H9 (cell line): ENCODE results near the gene CXCL1. TPM values are rescaled to one million over a fixed set of nuclear protein-coding genes. Genes with fewer than 3 reads are reported as not detected.

ENCODE experiments used
- DNase-seq: peaks from one replicate; pipeline ENCODE4 v3.0.0-alpha.2; 2017
- H2AFZ ChIP-seq: one replicate; pipeline ENCODE4 v1.6.1; 2013; ENCODE audit warnings: mild to moderate bottlenecking, low read length, control low read depth, moderate library complexity
- H2AK5ac ChIP-seq: 2 replicates; pipeline ENCODE4 v1.6.1; 2013; ENCODE audit warnings: low read length, control low read depth, mixed read lengths; ENCODE audit not compliant: insufficient read length
- H2BK120ac ChIP-seq: one replicate; pipeline ENCODE4 v1.6.1; 2013; ENCODE audit warnings: low read depth, mild to moderate bottlenecking, low read length, control low read depth, inconsistent platforms; ENCODE audit not compliant: poor library complexity, severe bottlenecking
- H2BK12ac ChIP-seq: 2 replicates; pipeline ENCODE4 v1.6.1; 2013; ENCODE audit warnings: low read length, control low read depth, mixed read lengths, low read depth; ENCODE audit not compliant: insufficient read length
- H2BK15ac ChIP-seq: 2 replicates; pipeline ENCODE4 v1.6.1; 2013; ENCODE audit warnings: low read depth, low read length, control low read depth
- H2BK20ac ChIP-seq: one replicate; pipeline ENCODE4 v1.6.1; 2013; ENCODE audit warnings: low read depth, mild to moderate bottlenecking, low read length, control low read depth, inconsistent platforms; ENCODE audit not compliant: poor library complexity, severe bottlenecking
- H2BK5ac ChIP-seq: 2 replicates; pipeline ENCODE4 v1.6.1; 2013; ENCODE audit warnings: low read length, control low read depth, mixed read lengths; ENCODE audit not compliant: insufficient read length
- H3K14ac ChIP-seq: 2 replicates; pipeline ENCODE4 v1.6.1; 2013; ENCODE audit warnings: low read length, control low read depth; ENCODE audit not compliant: insufficient read depth
- H3K18ac ChIP-seq: 2 replicates; pipeline ENCODE4 v1.6.1; 2013; ENCODE audit warnings: low read depth, mild to moderate bottlenecking, mixed read lengths, low read length, control low read depth; ENCODE audit not compliant: insufficient read length
- H3K23ac ChIP-seq: 2 replicates; pipeline ENCODE4 v1.6.1; 2013; ENCODE audit warnings: low read length, control low read depth, mixed read lengths, low read depth; ENCODE audit not compliant: insufficient read length
- H3K23me2 ChIP-seq: 2 replicates; pipeline ENCODE4 v1.6.1; 2013; ENCODE audit warnings: low read depth, mild to moderate bottlenecking, mixed read lengths, low read length, control low read depth; ENCODE audit not compliant: insufficient read length, poor library complexity, severe bottlenecking
- H3K27ac ChIP-seq: 2 replicates; pipeline ENCODE4 v1.5.1; 2013; ENCODE audit warnings: low read length, control low read depth, mixed read lengths, low read depth; ENCODE audit not compliant: insufficient read length
- H3K27me3 ChIP-seq: 2 replicates; pipeline ENCODE4 v1.6.1; 2013; ENCODE audit warnings: low read length, control low read depth, inconsistent platforms; ENCODE audit not compliant: insufficient read depth
- H3K4ac ChIP-seq: 2 replicates; pipeline ENCODE4 v1.6.1; 2013; ENCODE audit warnings: low read depth, mild to moderate bottlenecking, control low read depth, inconsistent platforms, low read length, moderate library complexity
- H3K4me1 ChIP-seq: 2 replicates; pipeline ENCODE4 v1.6.1; 2013; ENCODE audit warnings: low read length, control low read depth, inconsistent platforms; ENCODE audit not compliant: insufficient read depth
- H3K4me2 ChIP-seq: 2 replicates; pipeline ENCODE4 v1.6.1; 2013; ENCODE audit warnings: low read length, control low read depth, mixed read lengths; ENCODE audit not compliant: insufficient read length, insufficient read depth
- H3K56ac ChIP-seq: 2 replicates; pipeline ENCODE4 v1.6.1; 2013; ENCODE audit warnings: low read depth, mild to moderate bottlenecking, mixed read lengths, low read length, control low read depth; ENCODE audit not compliant: insufficient read length
- H3K79me1 ChIP-seq: 2 replicates; pipeline ENCODE4 v1.6.1; 2013; ENCODE audit warnings: low read depth, mild to moderate bottlenecking, moderate library complexity, low read length, control low read depth, inconsistent platforms; ENCODE audit not compliant: insufficient read depth, poor library complexity, severe bottlenecking
- H3K79me2 ChIP-seq: 2 replicates; pipeline ENCODE4 v1.6.1; 2013; ENCODE audit warnings: low read length, control low read depth, inconsistent platforms; ENCODE audit not compliant: insufficient read depth
- H3K9ac ChIP-seq: 2 replicates; pipeline ENCODE4 v1.6.1; 2013; ENCODE audit warnings: low read length, control low read depth, mixed read lengths; ENCODE audit not compliant: insufficient read length; ENCODE audit errors: extremely low read depth
- H3K9me3 ChIP-seq: one replicate; pipeline ENCODE4 v1.6.1; 2013; ENCODE audit warnings: low read depth, low read length, inconsistent platforms; ENCODE audit not compliant: control insufficient read depth
- H3T11ph ChIP-seq: one replicate; pipeline ENCODE4 v1.6.1; 2013; ENCODE audit warnings: mild to moderate bottlenecking, low read length, control low read depth, inconsistent platforms
- H4K20me1 ChIP-seq: one replicate; pipeline ENCODE4 v1.6.1; 2013; ENCODE audit not compliant: control insufficient read depth, insufficient read length, insufficient read depth
- H4K5ac ChIP-seq: 2 replicates; pipeline ENCODE4 v1.6.1; 2013; ENCODE audit warnings: low read depth, mild to moderate bottlenecking, mixed read lengths, low read length, control low read depth; ENCODE audit not compliant: insufficient read length
- H4K8ac ChIP-seq: replicated peaks from 2 replicates; pipeline ENCODE4 v1.6.1; 2013; ENCODE audit warnings: low read length, control low read depth, mixed read lengths, low read depth; ENCODE audit not compliant: insufficient read length
- H4K91ac ChIP-seq: 2 replicates; pipeline ENCODE4 v1.6.1; 2013; ENCODE audit warnings: low read depth, mild to moderate bottlenecking, moderate library complexity, mixed read lengths, low read length, control low read depth; ENCODE audit not compliant: insufficient read length
- H3K27ac Mint-ChIP-seq, 3 experiments: 2 replicates in 2 of 3; 3 replicates in 1 of 3; pipeline ENCODE4 v1.8.0; 2020 to 2021; ENCODE audit warnings: mixed read lengths in 3 of 3, mild to moderate bottlenecking in 1 of 3, moderate library complexity in 1 of 3
- H3K27me3 Mint-ChIP-seq: 2 replicates; pipeline ENCODE4 v1.8.0; 2021; ENCODE audit warnings: low read depth, mild to moderate bottlenecking, moderate library complexity, mixed read lengths
- H3K36me3 Mint-ChIP-seq, 3 experiments: 2 replicates in 2 of 3; 3 replicates in 1 of 3; pipeline ENCODE4 v1.8.0; 2020 to 2021; ENCODE audit warnings: low read depth in 3 of 3, mixed read lengths in 3 of 3; ENCODE audit not compliant: insufficient read depth in 1 of 3
- H3K4me1 Mint-ChIP-seq, 2 experiments: 2 replicates each; pipeline ENCODE4 v1.8.0; 2020; ENCODE audit warnings: mixed read lengths in 2 of 2
- H3K4me3 Mint-ChIP-seq, 2 experiments: 2 replicates in 1 of 2; 3 replicates in 1 of 2; pipeline ENCODE4 v1.8.0; 2020 to 2021; ENCODE audit warnings: mild to moderate bottlenecking in 2 of 2, mixed read lengths in 2 of 2, moderate library complexity in 1 of 2
- H3K9me3 Mint-ChIP-seq, 2 experiments: 2 replicates in 1 of 2; 3 replicates in 1 of 2; pipeline ENCODE4 v1.8.0; 2020; ENCODE audit warnings: mild to moderate bottlenecking in 2 of 2, mixed read lengths in 2 of 2, moderate library complexity in 1 of 2
- WGBS: extraction: QIAGEN DNeasy Blood & Tissue Kit; methylation state at CpG from one replicate; pipeline ENCODE4 v1.1.7; 2013; ENCODE audit warnings: missing lambda C conversion rate, low lambda C conversion rate, mixed read lengths; ENCODE audit not compliant: insufficient read length; ENCODE audit errors: extremely low coverage; 5-methylcytosine and 5-hydroxymethylcytosine counted together
- total RNA-seq: library from RNA; stranded (reverse); gene quantifications from 2 replicates; pipeline ENCODE4 v1.2.1, GENCODE V29; 2021
- TF ChIP-seq, protein P1 (sequence below): fragments of 200-600 bp; sonication (generic); conservative IDR thresholded peaks from 3 replicates; pipeline ENCODE4 v1.8.0; 2021; ENCODE audit warnings: antibody characterized with exemption, mild to moderate bottlenecking

Gene CXCL1
- total RNA-seq, 1 experiment from 2014 or later = 0.20 TPM

DNA sequence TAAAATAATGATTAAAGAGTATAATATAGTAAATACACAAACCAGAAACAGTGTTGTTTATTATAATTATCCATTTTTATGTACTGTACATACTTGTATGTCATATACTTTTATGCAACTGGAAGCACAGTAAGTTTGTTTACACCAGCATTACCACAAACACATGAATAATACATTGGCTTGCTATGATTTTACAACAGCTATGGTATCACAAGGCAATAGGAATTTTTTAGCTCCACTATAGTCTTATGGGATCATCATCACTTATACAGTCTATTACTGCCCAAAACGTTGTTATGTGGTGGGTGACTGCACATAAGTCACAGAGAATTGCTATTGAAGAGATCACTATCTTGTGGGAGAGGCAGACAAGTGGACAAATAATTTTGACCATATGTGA is 17.9 kb upstream of the CXCL1 start:
- no peak overlapping the region for H3K4me3 Mint-ChIP-seq
- no peak overlapping the region for H4K91ac ChIP-seq

More for the DNA sequence above, 17.9 kb upstream of the CXCL1 start:
- Histone ChIP-seq H4K8ac (no peak overlapping the region), H2BK12ac (no peak overlapping the region), H2BK5ac (no peak overlapping the region), H3K56ac (no peak overlapping the region), H3K79me1 (no peaks in the 10 kb centered on the region), H2BK20ac (no peak overlapping the region), H4K20me1 (no peaks in the 10 kb centered on the region), H2BK120ac (no peak overlapping the region), H3K4ac (no peak overlapping the region), H3K4me1 (peaks cover 2% of the 10 kb centered on the region; the same call in 1 of the 2 replicates), H3T11ph (no peak overlapping the region), H4K5ac (no peak overlapping the region), H2BK15ac (no peak overlapping the region), H3K27ac (no peak overlapping the region), H3K27me3 (no peaks in the 10 kb centered on the region), H3K9ac (no peak overlapping the region), H3K18ac (no peak overlapping the region), H3K9me3 (no peaks in the 10 kb centered on the region), H2AFZ (no peak overlapping the region), H3K23me2 (no peaks in the 10 kb centered on the region), H3K14ac (no peak overlapping the region), H2AK5ac (no peak overlapping the region), H3K79me2 (no peaks in the 10 kb centered on the region), H3K23ac (no peak overlapping the region), H3K4me2 (no peak overlapping the region)
- no CpG with 5 or more reads among the region's 1 CpG for WGBS
- no peaks in the 10 kb centered on the region for H3K36me3 Mint-ChIP-seq
- H3K27ac Mint-ChIP-seq = no peak overlapping the region
- H3K27me3 Mint-ChIP-seq = peaks cover 10% of the 10 kb centered on the region
- DNase-seq = no peak
- TF ChIP-seq, protein P1, sequence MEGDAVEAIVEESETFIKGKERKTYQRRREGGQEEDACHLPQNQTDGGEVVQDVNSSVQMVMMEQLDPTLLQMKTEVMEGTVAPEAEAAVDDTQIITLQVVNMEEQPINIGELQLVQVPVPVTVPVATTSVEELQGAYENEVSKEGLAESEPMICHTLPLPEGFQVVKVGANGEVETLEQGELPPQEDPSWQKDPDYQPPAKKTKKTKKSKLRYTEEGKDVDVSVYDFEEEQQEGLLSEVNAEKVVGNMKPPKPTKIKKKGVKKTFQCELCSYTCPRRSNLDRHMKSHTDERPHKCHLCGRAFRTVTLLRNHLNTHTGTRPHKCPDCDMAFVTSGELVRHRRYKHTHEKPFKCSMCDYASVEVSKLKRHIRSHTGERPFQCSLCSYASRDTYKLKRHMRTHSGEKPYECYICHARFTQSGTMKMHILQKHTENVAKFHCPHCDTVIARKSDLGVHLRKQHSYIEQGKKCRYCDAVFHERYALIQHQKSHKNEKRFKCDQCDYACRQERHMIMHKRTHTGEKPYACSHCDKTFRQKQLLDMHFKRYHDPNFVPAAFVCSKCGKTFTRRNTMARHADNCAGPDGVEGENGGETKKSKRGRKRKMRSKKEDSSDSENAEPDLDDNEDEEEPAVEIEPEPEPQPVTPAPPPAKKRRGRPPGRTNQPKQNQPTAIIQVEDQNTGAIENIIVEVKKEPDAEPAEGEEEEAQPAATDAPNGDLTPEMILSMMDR = no peak
- peaks cover 10% of the 10 kb centered on the region in 2 experiments for H3K4me1 Mint-ChIP-seq
- no peaks in the 10 kb centered on the region for H3K9me3 Mint-ChIP-seq
